HepG2 (cell line): ENCODE data around the gene CAPG. TPM values are rescaled to one million over a fixed set of nuclear protein-coding genes. Genes with fewer than 3 reads are reported as not detected.

Source experiments
- AFF4 ChIP-seq: sonication (generic); formaldehyde crosslinking; IDR thresholded peaks from 2 replicates; pipeline ENCODE4 v1.4.0; 2020; ENCODE audit warnings: missing genetic modification reagents
- BRCA1 ChIP-seq: sonication (generic); formaldehyde crosslinking; IDR thresholded peaks from 2 replicates; pipeline ENCODE4 v1.4.0; 2020; ENCODE audit warnings: missing genetic modification reagents
- FOSL1 ChIP-seq: sonication (generic); formaldehyde crosslinking; IDR thresholded peaks from 2 replicates; pipeline ENCODE4 v1.9.0; 2021; ENCODE audit warnings: missing genetic modification reagents, borderline replicate concordance
- HDAC1 ChIP-seq: sonication (generic); formaldehyde crosslinking; IDR thresholded peaks from 2 replicates; pipeline ENCODE4 v1.5.1; 2020; ENCODE audit warnings: mild to moderate bottlenecking, missing genetic modification reagents
- HINFP ChIP-seq: sonication (generic); formaldehyde crosslinking; IDR thresholded peaks from 2 replicates; pipeline ENCODE4 v1.4.0; 2020; ENCODE audit warnings: low read depth, mild to moderate bottlenecking, missing genetic modification reagents
- MXD3 ChIP-seq: IDR thresholded peaks from 2 replicates; pipeline ENCODE4 v1.6.1; 2016; ENCODE audit warnings: mild to moderate bottlenecking, missing biosample characterization, missing genetic modification reagents
- MYNN ChIP-seq: sonication (generic); formaldehyde crosslinking; IDR thresholded peaks from 2 replicates; pipeline ENCODE4 v1.4.0; 2020; ENCODE audit warnings: mild to moderate bottlenecking, low read depth, missing genetic modification reagents
- NKX3-1 ChIP-seq: sonication (generic); formaldehyde crosslinking; IDR thresholded peaks from 2 replicates; pipeline ENCODE4 v1.5.0; 2020; ENCODE audit warnings: missing genetic modification reagents
- ONECUT2 ChIP-seq: sonication (generic); formaldehyde crosslinking; IDR thresholded peaks from 2 replicates; pipeline ENCODE4 v1.4.0; 2020; ENCODE audit warnings: missing genetic modification reagents
- PREB ChIP-seq: sonication (generic); formaldehyde crosslinking; IDR thresholded peaks from 2 replicates; pipeline ENCODE4 v1.4.0; 2020; ENCODE audit warnings: missing genetic modification reagents
- REL ChIP-seq: sonication (generic); formaldehyde crosslinking; conservative IDR thresholded peaks from 2 replicates; pipeline ENCODE4 v1.8.0; 2022; ENCODE audit warnings: mild to moderate bottlenecking, missing genetic modification reagents, moderate library complexity
- SAP130 ChIP-seq: IDR thresholded peaks from 2 replicates; pipeline ENCODE4 v1.6.1; 2016; ENCODE audit warnings: low read depth
- SNAI1 ChIP-seq: sonication (generic); formaldehyde crosslinking; IDR thresholded peaks from 2 replicates; pipeline ENCODE4 v1.5.0; 2020; ENCODE audit warnings: mild to moderate bottlenecking, missing genetic modification reagents, borderline replicate concordance
- THYN1 ChIP-seq: sonication (generic); formaldehyde crosslinking; IDR thresholded peaks from 2 replicates; pipeline ENCODE4 v1.8.1; 2023; ENCODE audit warnings: low read depth, mild to moderate bottlenecking, moderate library complexity, missing genetic modification reagents, borderline replicate concordance
- XRCC5 ChIP-seq: fragments of 200-400 bp; formaldehyde crosslinking; optimal IDR thresholded peaks from 2 replicates; pipeline ENCODE3; 2017; ENCODE audit warnings: mild to moderate bottlenecking, low read length
- ZBTB8A ChIP-seq: sonication (generic); formaldehyde crosslinking; IDR thresholded peaks from 2 replicates; pipeline ENCODE4 v1.4.0; 2020; ENCODE audit warnings: mild to moderate bottlenecking, low read depth, missing genetic modification reagents, borderline replicate concordance
- ZC3H4 ChIP-seq: sonication (generic); formaldehyde crosslinking; IDR thresholded peaks from 2 replicates; pipeline ENCODE4 v1.4.0; 2020; ENCODE audit warnings: missing genetic modification reagents, borderline replicate concordance
- ZFYVE20 ChIP-seq: sonication (generic); formaldehyde crosslinking; IDR thresholded peaks from 2 replicates; pipeline ENCODE4 v1.8.0; 2023; ENCODE audit warnings: low read depth, mild to moderate bottlenecking, moderate library complexity, missing genetic modification reagents, borderline replicate concordance
- ZNF276 ChIP-seq: sonication (generic); formaldehyde crosslinking; IDR thresholded peaks from 2 replicates; pipeline ENCODE4 v1.4.0; 2020; ENCODE audit warnings: mild to moderate bottlenecking, low read depth, missing genetic modification reagents
- ZNF431 ChIP-seq: sonication (generic); formaldehyde crosslinking; IDR thresholded peaks from 2 replicates; pipeline ENCODE4 v1.9.0; 2022; ENCODE audit warnings: missing genetic modification reagents, low read depth, mild to moderate bottlenecking, borderline replicate concordance
- ZNF543 ChIP-seq: sonication (generic); formaldehyde crosslinking; IDR thresholded peaks from 2 replicates; pipeline ENCODE4 v1.4.0; 2020; ENCODE audit warnings: mild to moderate bottlenecking, missing genetic modification reagents
- ZNF644 ChIP-seq: IDR thresholded peaks from 2 replicates; pipeline ENCODE4 v1.6.1; 2016; ENCODE audit warnings: low read depth
- ZNF7 ChIP-seq: IDR thresholded peaks from 2 replicates; pipeline ENCODE4 v1.6.1; 2016; ENCODE audit warnings: missing biosample characterization, missing genetic modification reagents
- ZNF790 ChIP-seq: sonication (generic); formaldehyde crosslinking; IDR thresholded peaks from 2 replicates; pipeline ENCODE4 v1.8.0; 2022; ENCODE audit warnings: missing genetic modification reagents, mild to moderate bottlenecking, borderline replicate concordance
- polyA plus RNA-seq, 8 experiments: library from polyadenylated mRNA; depleted of rRNA in 3 of 8; stranded (reverse) in 7 of 8; unstranded in 1 of 8; fragments of >200 nt; fragmentation: Illumina TruSeq in 4 of 8; extraction: Trizol in 4 of 8; gene quantifications; 2 replicates each; pipeline versions ENCODE4 v1.2.1 to v1.2.3, GENCODE V29; 2011 to 2016; ENCODE audit warnings: low read depth in 4 of 8, missing spikeins in 1 of 8, mixed read lengths in 1 of 8; ENCODE audit not compliant: insufficient read depth in 1 of 8
- total RNA-seq, 5 experiments: library from RNA; depleted of rRNA; stranded (reverse); fragments of >200 nt; fragmentation: Illumina TruSeq; extraction: Trizol; gene quantifications; 2 replicates each; pipeline ENCODE4 v1.2.3, GENCODE V29; 2016; ENCODE audit warnings: low read depth in 1 of 5

The CAPG gene
- total and polyA plus RNA-seq, 2 of the 13 experiments (the other 11 are each of a cell fraction or from before 2014, with no cell fraction given): 12.7 to 18.2 TPM

GRCh38 chr2:85355073-85355410 lies 55.1 kb downstream of the CAPG start (continued):
- TF ChIP-seq SAP130 (CRISPR knock-in tag) (no peak), HDAC1 (no peak), ZNF276 (no peak), BRCA1 (CRISPR knock-in tag) (no peak), PREB (CRISPR knock-in tag) (no peak), MYNN (CRISPR knock-in tag) (no peak), ZNF543 (CRISPR knock-in tag) (no peak), HINFP (CRISPR knock-in tag) (no peak), NKX3-1 (CRISPR knock-in tag) (peak; percentile 12; the same call in 1 of the 2 replicates), XRCC5 (no peak), ZNF431 (CRISPR knock-in tag) (no peak), REL (no peak), ZNF7 (CRISPR knock-in tag) (no peak), FOSL1 (no peak), THYN1 (CRISPR knock-in tag) (0 out of 2 replicates have a peak, but pooled peaks have one; percentile 53), SNAI1 (no peak), ZC3H4 (CRISPR knock-in tag) (no peak), ZFYVE20 (CRISPR knock-in tag) (no peak), ONECUT2 (CRISPR knock-in tag) (no peak), MXD3 (CRISPR knock-in tag) (no peak), ZBTB8A (CRISPR knock-in tag) (no peak), ZNF644 (CRISPR knock-in tag) (no peak), ZNF790 (CRISPR knock-in tag) (no peak), AFF4 (no peak)
